Chondrocyte (in vitro differentiated cells): ENCODE measurements around the gene NARS2. TPM values are rescaled to one million over a fixed set of nuclear protein-coding genes. Genes with fewer than 3 reads are reported as not detected.
A peak's percentile ranks its signal among the peaks of the same experiment; 100 is the strongest.

ENCODE experiments used
- DNase-seq: peaks from one replicate; pipeline ENCODE4 v3.0.0; 2021; ENCODE audit warnings: mixed read lengths, low spot score
- H3K27ac Mint-ChIP-seq: one replicate; pipeline ENCODE4 v1.8.0; 2021; ENCODE audit warnings: mild to moderate bottlenecking, moderate library complexity, mixed read lengths; ENCODE audit not compliant: unreplicated experiment
- H3K27me3 Mint-ChIP-seq: 2 replicates; pipeline ENCODE4 v1.8.0; 2021; ENCODE audit warnings: low read depth, mixed read lengths
- H3K36me3 Mint-ChIP-seq: 2 replicates; pipeline ENCODE4 v1.8.0; 2021; ENCODE audit warnings: low read depth, mixed read lengths
- H3K4me1 Mint-ChIP-seq: 2 replicates; pipeline ENCODE4 v1.8.0; 2021; ENCODE audit warnings: low read depth, mild to moderate bottlenecking, mixed read lengths
- H3K4me3 Mint-ChIP-seq: one replicate; pipeline ENCODE4 v1.8.0; 2021; ENCODE audit warnings: mild to moderate bottlenecking, moderate library complexity, mixed read lengths; ENCODE audit not compliant: unreplicated experiment
- H3K9me3 Mint-ChIP-seq: 2 replicates; pipeline ENCODE4 v1.8.0; 2021; ENCODE audit warnings: low read depth, mixed read lengths
- total RNA-seq: library from RNA; stranded (reverse); gene quantifications from 3 replicates; pipeline ENCODE4 v1.2.1, GENCODE V29; 2021
- TF ChIP-seq, protein P1 (sequence below): fragments of 200-600 bp; sonication (generic); IDR thresholded peaks from 2 replicates; pipeline ENCODE4 v1.5.0; 2021; ENCODE audit warnings: antibody characterized with exemption, mild to moderate bottlenecking, moderate library complexity

NARS2 gene
- total RNA-seq, 1 donor from 2014 or later: 12.4 TPM

DNA sequence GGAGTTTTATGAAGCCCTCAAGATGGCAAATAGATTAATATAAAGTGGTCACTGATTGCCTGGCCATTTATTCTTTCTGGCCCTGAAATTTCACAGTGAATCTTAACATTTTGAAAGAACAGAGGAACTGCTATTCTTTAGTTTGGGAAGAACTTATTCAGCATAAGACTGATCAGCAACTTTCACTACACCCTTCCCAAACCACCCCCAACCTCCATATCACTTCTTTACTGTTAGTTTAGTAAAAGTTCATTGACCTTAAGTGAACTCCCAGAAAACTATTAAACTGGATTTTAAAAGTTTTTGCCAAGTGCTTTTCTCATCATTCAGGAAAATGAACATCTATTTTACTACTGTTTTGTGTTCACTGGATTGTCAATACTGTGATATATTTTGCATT lies 77.4 kb downstream of the NARS2 start:
- Mint-ChIP-seq H3K27me3 (no peaks in the 10 kb centered on the region), H3K4me3 (no peak overlapping the region), H3K9me3 (no peaks in the 10 kb centered on the region), H3K27ac (peak overlapping the region; percentile 28), H3K36me3 (no peaks in the 10 kb centered on the region), H3K4me1 (peaks cover 26% of the 10 kb centered on the region)
- DNase-seq: no peak
- TF ChIP-seq, protein P1, sequence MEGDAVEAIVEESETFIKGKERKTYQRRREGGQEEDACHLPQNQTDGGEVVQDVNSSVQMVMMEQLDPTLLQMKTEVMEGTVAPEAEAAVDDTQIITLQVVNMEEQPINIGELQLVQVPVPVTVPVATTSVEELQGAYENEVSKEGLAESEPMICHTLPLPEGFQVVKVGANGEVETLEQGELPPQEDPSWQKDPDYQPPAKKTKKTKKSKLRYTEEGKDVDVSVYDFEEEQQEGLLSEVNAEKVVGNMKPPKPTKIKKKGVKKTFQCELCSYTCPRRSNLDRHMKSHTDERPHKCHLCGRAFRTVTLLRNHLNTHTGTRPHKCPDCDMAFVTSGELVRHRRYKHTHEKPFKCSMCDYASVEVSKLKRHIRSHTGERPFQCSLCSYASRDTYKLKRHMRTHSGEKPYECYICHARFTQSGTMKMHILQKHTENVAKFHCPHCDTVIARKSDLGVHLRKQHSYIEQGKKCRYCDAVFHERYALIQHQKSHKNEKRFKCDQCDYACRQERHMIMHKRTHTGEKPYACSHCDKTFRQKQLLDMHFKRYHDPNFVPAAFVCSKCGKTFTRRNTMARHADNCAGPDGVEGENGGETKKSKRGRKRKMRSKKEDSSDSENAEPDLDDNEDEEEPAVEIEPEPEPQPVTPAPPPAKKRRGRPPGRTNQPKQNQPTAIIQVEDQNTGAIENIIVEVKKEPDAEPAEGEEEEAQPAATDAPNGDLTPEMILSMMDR: no peak

DNA sequence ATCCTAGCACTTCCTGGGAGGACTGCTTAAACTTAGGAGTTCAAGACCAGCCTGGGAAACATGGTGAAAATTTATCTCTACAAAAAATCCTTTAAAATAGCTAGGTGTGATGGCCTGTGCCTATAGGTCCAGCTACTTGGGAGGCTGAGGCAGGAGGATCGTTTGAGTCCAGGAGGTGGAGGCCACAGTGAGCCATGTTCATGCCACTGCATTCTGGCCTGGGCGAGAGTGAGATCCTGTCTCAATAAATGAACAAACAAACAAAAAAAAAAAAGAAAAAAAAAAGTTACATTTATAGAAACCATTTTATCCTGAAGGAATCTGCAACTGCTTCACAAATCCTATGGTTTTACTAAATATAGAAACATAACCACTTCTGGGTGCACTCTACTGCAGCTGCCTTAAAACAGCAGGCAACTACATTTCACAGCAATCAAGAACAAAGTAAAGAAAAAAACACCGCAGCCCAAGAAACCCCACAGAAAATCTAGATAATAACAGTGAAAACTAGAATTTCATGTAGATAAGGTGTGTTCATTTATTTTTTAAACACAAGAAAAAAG lies 81.2 kb downstream of the NARS2 start:
- Mint-ChIP-seq H3K27me3 (no peaks in the 10 kb centered on the region), H3K36me3 (no peaks in the 10 kb centered on the region), H3K4me1 (peaks cover 26% of the 10 kb centered on the region), H3K4me3 (no peak overlapping the region), H3K27ac (no peak overlapping the region), H3K9me3 (no peaks in the 10 kb centered on the region)
- TF ChIP-seq, protein P1: no peak
- no peak for DNase-seq

DNA sequence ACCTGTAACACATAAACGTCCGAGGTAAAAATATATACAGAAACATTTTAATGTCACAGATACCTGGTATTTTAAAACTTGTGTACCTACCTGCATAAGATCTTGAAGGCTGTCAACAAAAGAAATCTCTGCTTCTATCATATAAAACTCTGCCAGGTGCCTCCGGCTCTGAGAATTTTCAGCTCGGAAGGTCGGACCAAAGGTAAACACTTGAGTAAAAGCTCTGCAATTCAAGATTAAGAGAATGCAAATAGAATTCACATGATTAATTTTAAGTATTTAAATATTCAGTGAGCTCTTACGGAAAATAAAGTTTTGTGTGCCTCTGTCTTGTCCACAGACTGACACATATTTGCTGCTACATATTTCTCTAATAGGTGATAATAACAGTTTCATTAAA lies 81.7 kb downstream of the NARS2 start:
- H3K9me3 Mint-ChIP-seq: no peaks in the 10 kb centered on the region
- DNase-seq: no peak
- no peaks in the 10 kb centered on the region for H3K36me3 Mint-ChIP-seq
- H3K4me1 Mint-ChIP-seq: peaks cover 21% of the 10 kb centered on the region
- no peak overlapping the region for H3K27ac Mint-ChIP-seq
- H3K4me3 Mint-ChIP-seq: no peak overlapping the region
- H3K27me3 Mint-ChIP-seq: no peaks in the 10 kb centered on the region
- TF ChIP-seq, protein P1: no peak

DNA sequence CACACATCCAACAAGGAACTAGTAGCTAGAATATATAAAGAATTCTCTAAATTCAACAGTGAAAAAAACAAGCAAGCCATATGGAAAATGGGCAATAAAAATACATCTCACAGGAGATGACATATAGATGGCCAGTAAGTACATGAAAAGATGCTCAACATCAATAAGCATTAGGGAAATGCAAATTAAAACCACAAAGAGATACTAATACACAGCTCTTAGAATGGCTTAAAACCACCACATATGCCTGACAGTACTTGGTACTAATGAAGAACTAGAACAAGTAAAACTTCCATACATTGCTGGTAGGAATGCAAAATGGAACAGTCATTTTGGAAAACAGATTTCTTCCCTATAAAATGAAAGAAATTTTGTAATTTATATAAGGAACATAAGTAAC lies 85.5 kb downstream of the NARS2 start:
- TF ChIP-seq, protein P1: no peak
- no peaks in the 10 kb centered on the region for H3K27me3 Mint-ChIP-seq
- no peak for DNase-seq
- H3K36me3 Mint-ChIP-seq: peaks cover 4% of the 10 kb centered on the region
- H3K4me1 Mint-ChIP-seq: peaks cover 10% of the 10 kb centered on the region
- H3K27ac Mint-ChIP-seq: no peak overlapping the region
- no peak overlapping the region for H3K4me3 Mint-ChIP-seq
- peaks cover 2% of the 10 kb centered on the region for H3K9me3 Mint-ChIP-seq

DNA sequence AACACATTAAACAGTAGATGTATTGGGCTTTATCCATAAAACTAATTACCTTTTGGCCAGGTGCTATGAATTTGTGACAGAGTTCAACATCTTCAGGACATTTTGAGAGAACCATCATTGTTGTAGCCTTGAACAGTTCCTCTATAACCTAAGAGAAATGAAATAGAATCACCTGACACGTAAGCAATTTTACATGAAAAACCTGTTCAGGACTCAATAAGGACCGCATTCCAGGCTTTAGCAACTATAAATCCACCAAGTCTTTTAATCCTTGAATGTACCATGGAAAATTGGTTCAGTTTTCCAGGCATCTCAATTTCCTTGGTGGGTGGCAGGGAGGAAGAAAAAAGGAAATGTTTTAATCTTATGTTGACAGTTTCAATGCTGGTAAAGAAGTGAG lies 96.1 kb downstream of the NARS2 start:
- TF ChIP-seq, protein P1: no peak
- Mint-ChIP-seq H3K36me3 (peaks cover 9% of the 10 kb centered on the region), H3K9me3 (no peaks in the 10 kb centered on the region), H3K4me3 (no peak overlapping the region), H3K4me1 (peaks cover 6% of the 10 kb centered on the region), H3K27ac (no peak overlapping the region), H3K27me3 (no peaks in the 10 kb centered on the region)
- no peak for DNase-seq
